ENCODE measurements around the gene RALY. TPM values are rescaled to one million over a fixed set of nuclear protein-coding genes. Genes with fewer than 3 reads are reported as not detected.
"Not testable (repeated sequence)": the region's sequence is repeated elsewhere in the genome, so short reads cannot be mapped to it uniquely, and the experiment has no call there.

The RALY gene
- total and polyA plus RNA-seq, 8 donors = 127 to 242 (median 201) TPM

GRCh38 chr20:34024723-34025351 is 31.1 kb downstream of the RALY start:
- no peak overlapping the region for H3K27ac ChIP-seq

GRCh38 chr20:34028013-34028412 is 34.3 kb downstream of the RALY start:
- ATAC-seq; H3K27me3 ChIP-seq; H3K4me3 ChIP-seq; intact Hi-C loops (cut with DNase I); H3K27ac ChIP-seq; DNase-seq; H3K9me3 ChIP-seq: not testable (repeated sequence)
- peaks cover 0 to 18% of the 10 kb centered on the region in 2 donors for H3K36me3 ChIP-seq
- peaks cover 14 to 40% of the 10 kb centered on the region in 2 donors for H3K4me1 ChIP-seq

More at GRCh38 chr20:34024723-34025351, 31.1 kb downstream of the RALY start:
- DNase-seq (no peak), ATAC-seq (no peak)
- Histone ChIP-seq H3K4me3 (no peak overlapping the region), H3K4me1 (peaks cover 14 to 61% of the 10 kb centered on the region in 2 donors), H3K9me3 (no peaks in the 10 kb centered on the region), H3K27me3 (no peaks in the 10 kb centered on the region), H3K36me3 (no peaks in the 10 kb centered on the region)
- TF ChIP-seq CTCF (IDR thresholded peaks at IDR 0.05) = no peak
- intact Hi-C loops (cut with DNase I) = no loop called here

GRCh38 chr20:34029415-34029814 is 35.7 kb downstream of the RALY start:
- peaks cover 0 to 32% of the 10 kb centered on the region in 2 donors for H3K36me3 ChIP-seq
- H3K9me3 ChIP-seq = no peaks in the 10 kb centered on the region
- DNase-seq (no peak), ATAC-seq (no peak)
- peaks cover 14 to 26% of the 10 kb centered on the region in 2 donors for H3K4me1 ChIP-seq
- intact Hi-C loops (cut with DNase I) = no loop called here
- H3K27ac ChIP-seq = no peak overlapping the region
- no peaks in the 10 kb centered on the region for H3K27me3 ChIP-seq
- no peak for TF ChIP-seq CTCF (IDR thresholded peaks at IDR 0.05)
- H3K4me3 ChIP-seq = no peak overlapping the region

GRCh38 chr20:34030456-34030855 is 36.7 kb downstream of the RALY start:
- Histone ChIP-seq H3K4me3 (no peak overlapping the region), H3K9me3 (no peaks in the 10 kb centered on the region), H3K36me3 (peaks cover 0 to 35% of the 10 kb centered on the region in 2 donors), H3K4me1 (peaks cover 6 to 16% of the 10 kb centered on the region in 2 donors), H3K27ac (no peak overlapping the region), H3K27me3 (no peaks in the 10 kb centered on the region)
- TF ChIP-seq CTCF (IDR thresholded peaks at IDR 0.05) = no peak
- intact Hi-C loops (cut with DNase I) = no loop called here
- DNase-seq (no peak), ATAC-seq (no peak)

- no peak for ATAC-seq
- H3K36me3 ChIP-seq = peaks cover 0 to 35% of the 10 kb centered on the region in 2 donors
- H3K27me3 ChIP-seq = no peaks in the 10 kb centered on the region
- H3K4me3 ChIP-seq = no peak overlapping the region
- no peak for TF ChIP-seq CTCF (IDR thresholded peaks at IDR 0.05)
- no peaks in the 10 kb centered on the region for H3K9me3 ChIP-seq
- H3K4me1 ChIP-seq = peaks cover 13 to 26% of the 10 kb centered on the region in 2 donors
- H3K27ac ChIP-seq = no peak overlapping the region
- intact Hi-C loops (cut with DNase I) = no loop called here
- no peak for DNase-seq
Measured at GRCh38 chr20:34033903-34034302, 40.2 kb downstream of the RALY start.

GRCh38 chr20:34037121-34037520 is 43.4 kb downstream of the RALY start:
- Histone ChIP-seq H3K4me1 (peaks cover 20 to 55% of the 10 kb centered on the region in 2 donors), H3K27me3 (no peaks in the 10 kb centered on the region), H3K36me3 (peaks cover 0 to 26% of the 10 kb centered on the region in 2 donors), H3K27ac (no peak overlapping the region), H3K4me3 (no peak overlapping the region), H3K9me3 (no peaks in the 10 kb centered on the region)
- no peak for DNase-seq
- peak; percentile 27 for ATAC-seq
- intact Hi-C loops (cut with DNase I) = no loop called here
- no peak for TF ChIP-seq CTCF (IDR thresholded peaks at IDR 0.05)
